NCI-H2107 treated with DMSO at 0.1 percent for 48 hours (cell line): ENCODE measurements around the gene C4A.
"Not testable (repeated sequence)": the region's sequence is repeated elsewhere in the genome, so short reads cannot be mapped to it uniquely, and the experiment has no call there.

ENCODE experiments used
- DNase-seq: peaks from one replicate; lab custom pipeline; 2025; ENCODE audit not compliant: unreplicated experiment; lab: John Stamatoyannopoulos, UW

The C4A gene

GRCh38 chr6:31958741-31959739 lies 22.8 kb upstream of the C4A start, which contains the start of the genes NELFE and SKIC2:
Gene NELFE, minus strand, starts transcription at chr6:31958971. Its CDS starts 525 bp downstream, at chr6:31958446.
Gene SKIC2, plus strand, starts transcription at chr6:31959175. Its CDS starts 18 bp downstream, at chr6:31959193.
- peak; percentile 64 for DNase-seq

GRCh38 chr6:31961616-31962015 lies 20.2 kb upstream of the C4A start:
- DNase-seq = no peak

- no peak for DNase-seq
Measured at GRCh38 chr6:31963921-31964320, 17.9 kb upstream of the C4A start.

GRCh38 chr6:31965700-31966099 lies 16.2 kb upstream of the C4A start:
- no peak for DNase-seq

GRCh38 chr6:31966506-31966905 lies 15.4 kb upstream of the C4A start:
- DNase-seq = no peak

- DNase-seq = no peak
Measured at GRCh38 chr6:31966997-31967925, 14.6 kb upstream of the C4A start.

- DNase-seq = no peak
Measured at GRCh38 chr6:31967926-31968320, 13.9 kb upstream of the C4A start.

GRCh38 chr6:31968326-31968725 lies 13.5 kb upstream of the C4A start:
- DNase-seq = no peak

- no peak for DNase-seq
Measured at GRCh38 chr6:31968791-31969711, 12.8 kb upstream of the C4A start.

- DNase-seq = no peak
Measured at GRCh38 chr6:31969712-31970603, 11.9 kb upstream of the C4A start.

GRCh38 chr6:31970604-31971271 lies 11.1 kb upstream of the C4A start:
- DNase-seq = peak; percentile 20

- no peak for DNase-seq
Measured at GRCh38 chr6:31971279-31971992, 10.4 kb upstream of the C4A start.

GRCh38 chr6:31971993-31972708 lies 9.7 kb upstream of the C4A start, which contains the start of gene DXO:
Gene DXO, minus strand, starts transcription at chr6:31972138. Its CDS starts 463 bp downstream, at chr6:31971675.
- DNase-seq = peak; percentile 62

- no peak for DNase-seq
Measured at GRCh38 chr6:31972709-31973350, 9.0 kb upstream of the C4A start.

- not testable (repeated sequence) for DNase-seq
Measured at GRCh38 chr6:31976065-31976464, 5.8 kb upstream of the C4A start.

- no peak for DNase-seq
Measured at GRCh38 chr6:31977816-31978431, 3.9 kb upstream of the C4A start.
